NOMO-1 treated with DMSO at 0.1 percent for 48 hours (cell line): ENCODE measurements around the gene DLX3.
A peak's percentile ranks its signal among the peaks of the same experiment; 100 is the strongest.
"Not testable (repeated sequence)": the region's sequence is repeated elsewhere in the genome, so short reads cannot be mapped to it uniquely, and the experiment has no call there.

ENCODE experiments used
- DNase-seq: peaks from one replicate; lab custom pipeline; 2025; ENCODE audit not compliant: unreplicated experiment; lab: John Stamatoyannopoulos, UW

The DLX3 gene

DNA sequence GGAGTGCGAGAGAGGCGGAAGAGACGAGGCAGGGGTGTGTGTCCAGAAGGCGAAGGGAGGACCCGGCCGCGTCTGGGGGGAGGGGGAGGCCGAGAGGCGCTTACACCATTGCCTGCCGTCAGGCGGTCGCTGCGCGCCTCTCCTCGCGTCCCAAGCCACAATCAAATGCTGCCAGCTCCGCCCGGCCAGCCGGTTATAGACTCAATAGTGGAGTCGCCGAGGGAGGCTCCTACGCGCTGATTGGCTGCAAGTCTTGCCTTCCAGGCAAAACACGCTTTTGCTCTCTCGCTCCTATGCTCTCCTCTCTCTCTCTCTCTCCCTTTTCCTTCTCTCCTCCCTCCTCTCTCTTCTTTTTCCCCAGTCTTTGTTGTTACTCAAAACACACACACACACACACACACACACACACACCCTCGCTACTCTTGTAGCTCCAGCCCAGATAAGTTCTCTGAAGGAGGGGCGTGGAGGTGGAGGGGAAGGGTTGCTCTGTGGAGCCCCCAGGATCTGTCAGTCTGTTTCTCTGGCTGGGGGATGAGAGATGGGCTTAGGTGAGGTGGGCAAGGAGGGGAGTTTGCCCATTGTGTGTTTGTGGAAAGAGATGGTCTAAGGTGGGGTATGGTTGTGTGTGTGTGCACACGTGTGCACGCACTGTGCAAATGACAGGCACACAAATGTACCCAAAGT lies at the start of gene DLX3:
Gene DLX3, minus strand, starts transcription at position 170 of the 684 bp plus-strand sequence. CDS start 226 bp downstream, outside the sequence.
- DNase-seq = peak; percentile 58

DNA sequence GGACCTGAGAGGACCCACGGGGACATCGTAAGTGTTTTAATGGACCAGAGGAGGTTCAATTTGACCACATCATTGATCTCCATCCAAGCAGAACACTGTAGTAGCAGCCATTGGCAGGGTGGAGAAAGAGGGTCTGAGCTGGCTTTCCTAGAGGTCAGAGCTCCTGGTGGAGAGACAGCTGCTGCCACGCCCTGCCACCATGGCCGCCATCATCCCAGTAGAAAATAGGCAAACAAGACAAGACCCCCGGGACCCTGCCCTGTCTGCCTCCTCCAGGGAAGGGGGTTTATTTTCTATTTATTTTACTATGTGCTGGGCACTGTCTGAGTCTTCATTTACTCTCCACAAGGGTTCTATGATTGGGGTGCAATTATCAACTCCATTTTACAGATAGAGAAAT lies 49.5 kb upstream of the DLX3 start:
- DNase-seq = no peak

DNA sequence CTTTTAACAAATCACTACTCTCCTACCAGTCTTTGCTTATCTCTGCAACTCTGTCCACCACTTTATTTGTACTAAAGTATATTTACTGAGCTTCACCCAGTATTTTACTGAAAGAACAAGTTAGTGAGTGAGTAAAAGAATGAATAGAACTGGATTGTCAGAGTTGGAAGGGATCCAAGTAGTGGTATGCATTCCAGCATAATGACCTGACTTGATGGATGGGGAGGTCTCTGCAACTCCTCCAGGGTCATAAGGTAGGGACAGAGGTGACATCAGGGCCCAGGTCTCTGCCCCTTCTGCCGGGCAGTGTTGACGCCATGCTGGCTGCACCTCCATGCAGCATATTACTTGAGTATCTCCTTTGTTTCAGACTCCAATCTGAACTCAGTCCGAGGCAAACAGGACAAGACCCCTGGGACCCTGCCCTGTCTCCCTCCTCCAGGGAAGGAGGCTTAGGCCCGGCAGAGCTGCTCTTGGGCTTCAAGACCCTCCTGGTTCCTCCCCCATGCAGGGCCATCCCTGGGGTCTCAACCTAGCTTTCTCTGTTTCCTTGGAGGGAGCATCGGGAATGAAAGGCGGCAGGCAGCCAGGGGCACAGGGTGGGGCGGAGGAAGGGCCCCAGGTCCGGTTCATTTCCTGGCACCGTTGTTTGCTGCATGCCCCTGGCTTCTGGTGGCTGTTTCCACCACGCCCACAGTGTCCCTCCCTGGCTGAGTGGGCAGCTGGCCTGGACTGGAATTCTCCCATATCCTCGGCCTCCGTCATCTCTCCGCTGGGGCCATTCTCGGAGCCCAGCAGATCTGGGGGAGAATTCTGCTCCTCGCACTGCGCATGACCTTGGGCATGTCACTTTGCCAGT lies 48.5 kb upstream of the DLX3 start:
- DNase-seq = no peak

DNA sequence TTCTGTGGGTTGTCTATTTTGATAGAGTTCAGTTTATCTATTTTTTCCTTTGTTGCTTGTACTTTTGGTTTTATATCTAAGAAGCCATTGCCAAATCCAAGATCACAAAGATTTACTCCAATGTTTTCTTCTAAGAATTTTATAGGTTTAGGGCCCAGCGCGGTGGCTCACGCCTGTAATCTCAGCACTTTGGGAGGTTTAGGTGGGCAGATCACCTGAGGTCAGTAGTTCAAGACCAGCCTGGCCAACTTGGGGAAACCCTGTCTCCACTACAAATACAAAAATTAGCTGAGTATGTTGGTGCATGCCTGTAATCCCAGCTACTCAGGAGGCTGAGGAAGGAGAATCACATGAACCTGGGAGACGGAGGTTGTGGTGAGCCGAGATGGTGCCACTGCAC lies 47.2 kb upstream of the DLX3 start:
- no peak for DNase-seq

DNA sequence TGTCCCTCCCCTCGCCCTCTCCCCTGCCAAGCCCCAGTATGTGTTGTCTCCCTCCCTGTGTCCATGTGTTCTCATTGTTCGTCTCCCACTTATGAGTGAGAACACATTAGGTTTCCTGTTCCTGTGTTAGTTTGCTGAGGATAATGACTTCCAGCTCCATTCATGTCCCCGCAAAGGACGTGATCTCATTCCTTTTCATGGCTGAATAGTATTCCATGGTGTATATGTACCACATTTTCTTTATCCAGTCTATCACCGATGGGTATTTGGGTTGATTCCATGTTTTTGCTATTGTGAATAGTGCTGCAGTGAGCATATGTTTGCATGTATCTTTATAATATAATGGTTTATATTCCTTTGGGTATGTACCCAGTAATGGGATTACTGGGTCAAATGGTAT lies 45.5 kb upstream of the DLX3 start:
- DNase-seq = not testable (repeated sequence)

DNA sequence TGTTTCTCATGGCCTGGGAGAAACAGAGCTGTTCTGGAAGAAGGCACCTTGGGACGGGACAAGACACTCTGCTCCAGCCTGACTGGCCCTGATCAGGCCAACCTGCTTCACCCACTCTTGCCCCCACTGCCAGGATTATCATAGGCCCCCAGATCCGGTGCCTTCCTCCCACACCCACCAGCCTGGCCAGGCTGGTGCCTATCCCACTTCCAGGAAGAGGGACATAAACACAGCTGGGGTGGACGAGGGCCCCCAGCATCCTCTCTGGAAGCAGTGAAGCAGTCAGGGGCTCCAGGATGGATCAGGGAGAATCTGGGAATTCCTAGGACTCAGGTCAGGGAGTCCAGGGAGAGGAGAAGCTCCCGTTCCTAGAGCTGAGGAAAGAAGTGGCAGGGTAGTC lies 44.0 kb upstream of the DLX3 start:
- no peak for DNase-seq

DNA sequence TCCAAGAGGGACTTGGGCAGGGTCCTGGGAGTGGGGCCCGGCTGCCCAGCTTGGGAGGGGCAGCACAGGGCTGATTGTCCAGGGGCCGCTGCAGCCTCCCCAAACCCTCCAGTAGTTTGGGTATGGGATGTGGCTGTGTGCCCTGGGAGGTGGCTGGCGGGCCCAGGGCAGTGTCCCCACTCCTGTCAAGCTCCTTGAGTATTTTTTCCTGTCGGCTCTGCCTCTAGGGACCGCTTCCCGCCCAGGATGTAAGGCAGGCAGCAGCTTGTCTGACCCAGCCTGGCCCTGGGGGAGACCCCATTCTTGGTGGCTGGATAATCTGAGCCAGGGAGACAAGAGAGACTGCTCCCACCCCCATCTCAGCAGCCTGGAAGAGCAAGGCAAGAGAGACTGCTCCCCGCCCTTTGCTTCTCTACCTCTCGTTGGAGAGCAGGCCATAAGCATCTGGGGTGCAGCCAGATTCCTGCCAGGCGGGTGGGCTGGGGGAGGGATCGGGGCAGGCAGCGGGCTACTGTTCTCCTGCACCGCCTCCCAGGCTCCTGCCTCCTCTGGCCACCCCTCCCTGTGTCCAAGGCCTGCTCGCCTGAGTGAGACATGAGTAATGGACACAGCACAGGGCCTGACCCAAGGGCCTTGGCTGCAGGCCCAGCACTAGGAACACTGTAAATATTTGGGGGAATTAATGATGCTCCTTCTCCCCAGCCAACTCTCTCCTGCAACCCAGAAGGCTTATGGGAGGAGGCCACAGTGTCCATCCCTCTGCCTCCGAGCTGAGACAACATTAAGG lies 42.5 kb upstream of the DLX3 start:
- no peak for DNase-seq

DNA sequence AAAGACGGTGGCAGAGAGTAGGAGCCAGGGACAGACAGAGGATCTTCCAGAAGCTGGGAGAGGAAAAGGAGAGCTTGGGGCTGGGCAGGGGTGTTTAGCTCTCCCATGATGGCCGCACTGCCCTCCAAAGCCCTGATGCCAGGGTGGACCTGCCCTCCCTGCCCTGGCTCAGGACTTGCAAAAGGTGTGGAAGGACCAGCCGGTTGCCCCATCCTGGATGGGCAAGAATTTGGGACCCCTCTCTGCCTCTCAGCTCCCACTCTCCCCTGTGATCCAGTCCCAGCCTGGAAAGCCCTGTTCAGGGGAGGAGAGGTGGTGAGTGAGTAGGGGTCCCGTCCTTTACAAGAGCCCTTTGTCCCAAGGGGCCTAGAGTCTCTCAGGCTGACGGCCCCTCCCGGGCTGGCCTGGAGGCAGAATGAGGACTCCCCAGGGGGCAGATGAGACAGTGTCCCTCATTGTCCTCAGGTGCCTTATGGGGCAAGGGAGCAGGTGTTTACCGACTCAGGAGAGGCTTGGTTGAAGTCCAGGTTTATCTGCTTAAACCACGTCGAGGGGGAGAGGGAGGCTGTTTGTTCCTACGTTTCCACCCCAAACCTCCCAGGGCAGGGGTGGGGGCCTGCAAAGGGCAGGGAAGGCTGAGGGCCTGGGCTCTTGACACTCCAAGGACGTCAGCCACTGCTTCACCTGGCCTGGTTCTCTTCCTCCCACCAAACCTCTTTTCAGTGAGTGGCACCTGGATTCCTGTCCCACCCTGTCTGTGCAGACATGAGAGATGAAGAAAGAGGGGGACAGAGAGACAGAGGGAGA lies 41.6 kb upstream of the DLX3 start:
- no peak for DNase-seq

DNA sequence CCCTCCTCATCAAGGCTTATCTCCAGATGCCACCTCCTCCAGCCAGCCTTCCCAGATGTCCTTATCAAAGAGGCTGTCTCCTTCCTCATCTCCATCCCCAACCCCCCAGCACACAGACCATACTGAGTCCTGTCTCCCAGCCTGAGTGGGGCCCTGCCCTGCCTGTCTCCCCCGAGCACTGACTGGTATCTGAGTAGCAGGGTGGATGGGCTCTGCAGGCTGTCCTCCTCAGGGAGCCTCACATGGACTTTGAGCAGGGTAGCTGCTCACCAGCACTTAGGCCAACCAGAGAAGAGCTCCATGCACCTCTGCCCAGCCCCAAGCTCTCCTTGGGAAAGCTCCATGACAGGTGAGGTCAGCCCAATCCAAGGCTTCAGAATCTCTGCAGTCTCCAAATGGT lies 40.9 kb upstream of the DLX3 start:
- no peak for DNase-seq

DNA sequence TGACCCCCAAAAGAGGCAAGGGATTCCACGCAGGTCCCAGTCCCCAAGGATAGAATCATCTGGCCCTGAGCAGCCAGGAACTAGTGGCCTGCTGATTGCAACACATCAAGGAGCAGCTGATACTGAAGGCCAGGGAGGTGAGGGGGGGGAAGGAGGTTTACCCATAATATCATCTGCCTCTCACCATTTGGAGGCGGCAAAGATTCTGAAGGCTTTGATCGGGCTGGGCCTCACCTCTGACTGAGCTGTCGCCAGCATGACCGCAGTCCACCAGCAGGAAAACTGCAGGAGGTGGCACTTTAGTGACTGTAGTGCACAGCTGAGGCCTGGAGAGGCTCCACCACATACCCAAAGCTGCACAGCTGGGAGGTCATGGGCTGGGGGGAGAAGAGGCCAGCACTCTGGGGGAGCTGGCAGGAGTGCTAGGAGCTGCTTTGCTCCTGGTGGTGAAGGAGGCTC lies 40.4 kb upstream of the DLX3 start:
- no peak for DNase-seq

DNA sequence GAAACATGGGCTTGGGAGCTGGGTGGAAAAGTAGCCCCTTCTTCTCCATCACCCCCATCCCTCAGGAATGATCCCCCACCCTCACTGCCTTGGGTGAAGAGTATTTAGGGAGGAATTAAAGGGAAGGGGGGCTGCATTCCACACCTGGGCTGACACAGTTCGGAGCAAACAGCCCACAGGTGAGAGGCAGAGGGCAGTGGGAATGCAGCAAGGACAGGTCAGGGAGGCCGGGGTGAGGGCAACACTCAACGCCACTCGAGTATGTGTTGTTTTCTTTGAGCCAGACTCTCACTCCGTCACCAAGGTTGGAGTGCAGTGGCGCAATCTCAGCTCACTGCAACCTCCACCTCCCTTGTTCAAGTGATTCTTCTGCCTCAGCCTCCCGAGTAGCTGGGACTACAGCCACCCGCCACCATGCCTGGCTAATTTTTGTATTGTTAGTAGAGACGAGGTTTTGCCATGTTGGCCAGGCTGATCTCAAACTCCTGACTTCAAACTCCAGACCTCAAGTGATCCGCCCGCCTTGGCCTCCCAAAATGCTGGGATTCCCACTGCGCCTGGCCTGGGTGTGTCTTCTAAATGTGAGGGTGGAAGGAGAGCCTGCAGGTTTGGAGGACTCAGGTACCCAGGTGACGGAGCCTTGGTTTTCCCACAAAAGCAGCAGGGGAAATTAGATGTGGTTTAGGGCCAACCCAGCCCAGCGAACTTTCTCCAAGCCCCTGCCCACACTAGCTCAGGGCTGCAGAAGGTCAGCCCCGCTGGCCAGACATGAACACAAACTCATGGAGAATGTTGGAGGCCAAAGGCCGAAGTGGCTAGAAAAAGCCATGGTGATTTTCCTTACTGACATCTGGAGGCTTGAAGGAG lies 39.7 kb upstream of the DLX3 start:
- DNase-seq = no peak

DNA sequence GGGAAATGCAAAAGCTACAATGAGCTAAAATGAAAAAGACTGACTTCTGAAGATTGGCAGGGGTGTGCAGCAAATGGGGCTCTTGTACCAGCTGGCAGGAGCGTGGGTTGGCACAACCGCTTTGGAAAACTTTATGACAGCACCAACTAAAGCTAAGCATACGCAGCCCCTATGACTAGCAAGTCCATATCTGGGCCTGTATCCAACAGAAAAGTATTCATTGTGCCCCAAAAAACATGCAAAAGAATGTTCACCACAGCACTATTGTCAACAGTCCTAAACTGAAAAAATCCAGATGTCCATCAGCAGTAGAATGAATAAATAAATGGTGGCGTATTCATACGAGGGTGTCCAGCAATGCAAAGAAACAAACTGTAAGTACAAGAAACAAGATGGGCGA lies 38.3 kb upstream of the DLX3 start:
- no peak for DNase-seq

DNA sequence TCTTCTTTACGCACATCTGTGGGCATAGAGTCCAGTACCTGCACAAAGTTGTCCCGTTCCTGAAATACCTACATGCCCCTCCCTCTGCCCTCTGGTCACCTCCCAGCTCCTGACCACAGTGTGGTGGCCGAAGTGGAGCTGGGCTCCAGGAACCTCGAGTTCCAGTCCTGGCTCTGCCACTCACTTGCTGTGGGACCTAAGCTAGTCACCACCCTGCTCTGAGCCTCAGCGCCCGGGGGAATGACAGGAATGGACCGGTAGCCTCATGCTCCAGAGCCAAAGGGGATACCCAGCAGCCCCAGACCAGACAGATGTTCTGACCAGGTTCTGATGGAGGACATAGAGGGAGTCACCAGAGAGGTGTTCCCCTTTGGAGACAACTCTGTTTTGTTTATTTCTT lies 34.2 kb upstream of the DLX3 start:
- DNase-seq = no peak

DNA sequence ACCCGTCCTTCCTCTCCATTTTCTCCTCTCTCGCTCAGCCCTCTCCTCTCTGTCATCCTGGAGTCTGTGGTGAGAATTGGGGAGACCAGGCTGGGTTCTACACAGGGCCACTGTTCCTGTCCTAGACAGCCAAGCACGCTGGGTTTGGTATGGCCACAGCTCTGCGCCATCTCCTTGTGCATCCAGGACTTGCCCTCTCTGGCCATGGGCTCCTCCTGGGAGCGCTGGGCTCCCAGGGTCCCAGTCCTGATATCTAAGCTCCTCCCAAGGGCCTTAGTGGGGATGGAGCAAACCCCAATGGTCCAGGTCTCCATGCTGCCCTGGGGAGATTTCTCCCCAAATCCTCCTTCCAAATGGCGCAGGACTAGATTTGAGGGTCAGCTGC lies 33.7 kb upstream of the DLX3 start:
- no peak for DNase-seq

DNA sequence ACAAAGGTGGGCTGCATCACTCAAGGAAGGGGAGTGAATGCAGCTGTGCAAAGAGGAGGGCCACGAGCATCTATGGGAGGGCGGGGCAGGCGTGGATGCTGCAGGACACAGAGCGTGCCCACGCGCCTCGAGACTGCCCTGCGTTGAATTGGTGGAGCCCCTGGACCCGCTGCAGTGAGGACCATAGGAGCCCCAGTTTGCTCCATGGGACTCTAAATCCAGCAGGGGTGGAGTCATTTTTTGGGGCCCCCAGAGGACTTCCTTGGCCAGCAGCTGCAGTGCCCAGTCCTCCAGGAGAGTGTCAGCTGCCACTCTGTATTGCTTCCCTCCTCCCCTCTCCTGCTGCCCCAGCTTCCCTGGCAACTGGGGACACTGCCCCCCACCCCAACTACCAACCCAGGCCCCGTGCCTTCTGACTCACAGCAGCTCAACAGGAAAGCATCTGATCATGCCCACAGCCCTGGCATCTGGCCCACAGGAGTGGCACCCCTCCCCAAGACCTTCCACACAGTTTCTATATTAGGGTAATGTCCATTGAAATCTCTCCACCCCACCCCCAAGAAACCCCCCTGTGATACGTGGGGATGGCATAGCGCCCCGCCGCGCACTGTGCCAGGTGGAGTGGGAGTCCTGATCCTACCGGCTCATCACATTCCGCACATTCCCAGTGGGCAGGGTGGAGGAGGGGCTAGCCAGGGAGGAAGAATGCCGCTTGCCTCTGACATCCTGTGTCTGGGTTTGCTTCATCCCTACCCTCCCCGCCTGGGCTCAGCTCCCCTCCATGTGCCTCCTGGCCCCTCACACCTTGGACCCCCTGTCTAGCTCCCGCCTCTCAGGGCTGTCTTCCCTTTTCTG lies 33.1 kb upstream of the DLX3 start:
- DNase-seq = no peak

DNA sequence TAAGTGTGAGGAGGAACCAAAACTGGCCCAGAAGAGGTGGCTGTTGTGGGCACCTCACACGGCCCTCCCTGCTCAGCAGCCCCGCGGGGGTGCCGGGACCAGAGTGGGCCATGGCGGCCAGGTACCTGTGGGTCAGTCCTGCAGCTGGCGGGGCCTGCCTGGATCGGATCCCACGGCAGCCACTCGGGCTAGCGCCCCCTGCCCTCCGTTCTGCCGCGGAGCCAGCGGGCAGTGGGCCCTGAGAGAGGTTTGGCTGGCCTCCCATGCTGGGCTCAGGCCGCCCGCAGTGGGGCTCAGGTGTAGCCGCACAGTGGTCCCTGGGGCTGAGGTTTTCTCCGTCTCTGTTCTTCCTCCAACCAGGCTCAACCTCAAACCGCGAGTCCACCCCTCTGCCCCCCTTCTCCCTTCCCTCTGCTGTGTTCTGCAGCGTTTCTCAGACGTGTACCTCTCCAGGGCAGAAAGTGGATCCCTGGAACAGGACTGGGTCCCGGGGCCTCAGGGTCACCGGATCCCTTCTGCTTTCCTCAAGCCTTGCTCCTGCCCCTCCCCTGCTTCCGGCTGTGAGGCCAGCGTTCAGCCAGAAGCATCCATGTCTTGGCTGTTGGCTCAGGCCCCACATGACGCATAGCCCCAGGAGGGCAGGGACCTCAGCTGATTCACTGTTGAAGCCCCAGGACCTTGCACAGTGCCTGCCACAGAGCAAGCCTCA lies 32.3 kb upstream of the DLX3 start:
- peak; percentile 49 for DNase-seq

DNA sequence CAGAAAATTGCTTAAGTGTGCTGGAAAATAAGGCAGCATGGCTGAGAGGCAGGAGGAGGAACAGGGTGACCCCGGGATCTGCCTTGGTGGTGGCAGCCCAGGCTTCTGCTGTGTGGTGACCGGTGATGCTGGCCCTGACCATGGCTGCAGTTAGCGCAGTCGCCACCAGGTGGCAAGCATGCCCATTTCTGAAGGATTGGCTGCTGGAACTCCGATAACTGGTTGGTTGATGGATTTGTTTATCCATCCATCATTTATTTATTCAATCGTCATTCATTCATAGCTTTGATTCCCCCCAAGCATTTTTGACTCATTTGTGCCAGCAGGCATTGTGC lies 31.8 kb upstream of the DLX3 start:
- peak; percentile 49 for DNase-seq

DNA sequence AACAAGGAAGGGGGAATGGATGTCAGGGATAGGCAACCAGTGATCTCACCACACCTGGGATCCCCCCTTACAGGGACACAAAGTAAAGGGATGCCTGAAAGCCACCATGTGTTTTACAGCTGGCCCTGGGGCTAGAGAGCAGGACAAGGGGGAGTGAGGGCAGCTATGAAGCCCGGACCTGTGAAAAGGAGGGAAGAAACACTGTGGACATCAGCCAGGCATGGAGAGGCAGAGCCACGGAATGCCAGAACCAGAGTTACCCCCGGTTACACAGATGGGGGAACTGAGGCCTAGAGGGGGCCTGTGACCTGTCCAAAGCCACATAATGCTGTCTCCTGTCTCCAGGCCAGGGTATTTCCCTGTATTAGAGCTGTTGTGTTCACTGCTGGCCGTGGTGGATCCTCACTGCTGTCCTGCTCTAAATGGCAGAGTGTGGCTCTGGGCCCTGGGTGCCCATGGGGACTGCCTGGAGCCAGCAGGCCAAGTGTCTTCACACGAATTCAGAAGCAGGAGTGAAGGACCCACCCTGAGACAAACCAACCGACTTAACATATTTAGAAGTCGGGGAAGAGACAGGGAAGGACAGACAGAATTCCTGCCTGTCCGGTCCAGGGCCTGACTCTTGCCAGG lies 31.1 kb upstream of the DLX3 start:
- no peak for DNase-seq
